Measurements from ENCODE around the gene MAN1A1.
"Not testable (repeated sequence)": the region's sequence is repeated elsewhere in the genome, so short reads cannot be mapped to it uniquely, and the experiment has no call there.

DNA sequence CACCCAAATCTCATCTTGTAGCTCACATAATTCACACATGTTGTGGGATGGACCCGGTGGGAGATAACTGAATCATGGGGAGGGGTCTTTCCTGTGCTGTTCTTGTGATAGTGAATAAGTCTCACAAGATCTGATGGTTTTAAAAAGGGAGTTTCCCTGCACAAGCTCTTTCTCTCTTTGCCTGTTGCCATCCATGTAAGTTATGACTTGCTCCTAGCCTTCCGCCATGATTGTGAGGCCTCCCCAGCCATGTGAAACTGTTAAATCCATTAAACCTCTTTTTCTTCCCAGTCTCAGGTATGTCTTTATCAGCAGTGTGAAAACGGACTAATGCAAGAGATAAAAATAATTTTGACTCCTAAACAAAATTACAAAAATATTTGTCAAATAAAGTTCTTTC is 58.5 kb downstream of the MAN1A1 start:
- TF ChIP-seq BCL11A (IDR thresholded peaks at IDR 0.05; ENCODE audit: low read depth in 2 of 2, low read length in 2 of 2); SAP30 (IDR thresholded peaks at IDR 0.05; ENCODE audit: insufficient read depth, insufficient replicate concordance, low read length); EP300 (IDR thresholded peaks at IDR 0.05; ENCODE audit: borderline replicate concordance in 1 of 2, low read depth in 2 of 2, low read length in 2 of 2); HDAC2 (IDR thresholded peaks at IDR 0.05; ENCODE audit: borderline replicate concordance in 1 of 2, low read depth in 2 of 2, low read length in 2 of 2); BRCA1 (IDR thresholded peaks at IDR 0.05; ENCODE audit: low read depth, low read length); RXRA (IDR thresholded peaks at IDR 0.05; ENCODE audit: insufficient read depth, low read depth, low read length); POLR2A (IDR thresholded peaks at IDR 0.05; ENCODE audit: control extremely low read depth in 1 of 2, low read depth in 2 of 2, low read length in 2 of 2); EZH2 (IDR thresholded peaks at IDR 0.05; ENCODE audit: low read depth, low read length, severe bottlenecking); TCF12 (IDR thresholded peaks at IDR 0.05; ENCODE audit: low read depth, low read length); RAD21 (IDR thresholded peaks at IDR 0.05 in 1 of 2, conservative IDR thresholded peaks at IDR 0.05 in 1 of 2; ENCODE audit: low read depth in 2 of 2, low read length in 2 of 2): not testable (repeated sequence)
- TF ChIP-seq, protein P1, sequence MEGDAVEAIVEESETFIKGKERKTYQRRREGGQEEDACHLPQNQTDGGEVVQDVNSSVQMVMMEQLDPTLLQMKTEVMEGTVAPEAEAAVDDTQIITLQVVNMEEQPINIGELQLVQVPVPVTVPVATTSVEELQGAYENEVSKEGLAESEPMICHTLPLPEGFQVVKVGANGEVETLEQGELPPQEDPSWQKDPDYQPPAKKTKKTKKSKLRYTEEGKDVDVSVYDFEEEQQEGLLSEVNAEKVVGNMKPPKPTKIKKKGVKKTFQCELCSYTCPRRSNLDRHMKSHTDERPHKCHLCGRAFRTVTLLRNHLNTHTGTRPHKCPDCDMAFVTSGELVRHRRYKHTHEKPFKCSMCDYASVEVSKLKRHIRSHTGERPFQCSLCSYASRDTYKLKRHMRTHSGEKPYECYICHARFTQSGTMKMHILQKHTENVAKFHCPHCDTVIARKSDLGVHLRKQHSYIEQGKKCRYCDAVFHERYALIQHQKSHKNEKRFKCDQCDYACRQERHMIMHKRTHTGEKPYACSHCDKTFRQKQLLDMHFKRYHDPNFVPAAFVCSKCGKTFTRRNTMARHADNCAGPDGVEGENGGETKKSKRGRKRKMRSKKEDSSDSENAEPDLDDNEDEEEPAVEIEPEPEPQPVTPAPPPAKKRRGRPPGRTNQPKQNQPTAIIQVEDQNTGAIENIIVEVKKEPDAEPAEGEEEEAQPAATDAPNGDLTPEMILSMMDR (IDR thresholded peaks at IDR 0.05; ENCODE audit: control extremely low read depth in 1 of 3, insufficient read depth in 1 of 3, low read depth in 1 of 3, low read length in 3 of 3), result not testable (repeated sequence)
- TF ChIP-seq, protein P2, sequence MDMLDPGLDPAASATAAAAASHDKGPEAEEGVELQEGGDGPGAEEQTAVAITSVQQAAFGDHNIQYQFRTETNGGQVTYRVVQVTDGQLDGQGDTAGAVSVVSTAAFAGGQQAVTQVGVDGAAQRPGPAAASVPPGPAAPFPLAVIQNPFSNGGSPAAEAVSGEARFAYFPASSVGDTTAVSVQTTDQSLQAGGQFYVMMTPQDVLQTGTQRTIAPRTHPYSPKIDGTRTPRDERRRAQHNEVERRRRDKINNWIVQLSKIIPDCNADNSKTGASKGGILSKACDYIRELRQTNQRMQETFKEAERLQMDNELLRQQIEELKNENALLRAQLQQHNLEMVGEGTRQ (IDR thresholded peaks at IDR 0.05; ENCODE audit: low read length), result not testable (repeated sequence)
- TF ChIP-seq, protein P3, sequence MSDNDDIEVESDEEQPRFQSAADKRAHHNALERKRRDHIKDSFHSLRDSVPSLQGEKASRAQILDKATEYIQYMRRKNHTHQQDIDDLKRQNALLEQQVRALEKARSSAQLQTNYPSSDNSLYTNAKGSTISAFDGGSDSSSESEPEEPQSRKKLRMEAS (IDR thresholded peaks at IDR 0.05), result not testable (repeated sequence)
